ENCODE results near the gene IGFBP5.

Gene IGFBP5

DNA sequence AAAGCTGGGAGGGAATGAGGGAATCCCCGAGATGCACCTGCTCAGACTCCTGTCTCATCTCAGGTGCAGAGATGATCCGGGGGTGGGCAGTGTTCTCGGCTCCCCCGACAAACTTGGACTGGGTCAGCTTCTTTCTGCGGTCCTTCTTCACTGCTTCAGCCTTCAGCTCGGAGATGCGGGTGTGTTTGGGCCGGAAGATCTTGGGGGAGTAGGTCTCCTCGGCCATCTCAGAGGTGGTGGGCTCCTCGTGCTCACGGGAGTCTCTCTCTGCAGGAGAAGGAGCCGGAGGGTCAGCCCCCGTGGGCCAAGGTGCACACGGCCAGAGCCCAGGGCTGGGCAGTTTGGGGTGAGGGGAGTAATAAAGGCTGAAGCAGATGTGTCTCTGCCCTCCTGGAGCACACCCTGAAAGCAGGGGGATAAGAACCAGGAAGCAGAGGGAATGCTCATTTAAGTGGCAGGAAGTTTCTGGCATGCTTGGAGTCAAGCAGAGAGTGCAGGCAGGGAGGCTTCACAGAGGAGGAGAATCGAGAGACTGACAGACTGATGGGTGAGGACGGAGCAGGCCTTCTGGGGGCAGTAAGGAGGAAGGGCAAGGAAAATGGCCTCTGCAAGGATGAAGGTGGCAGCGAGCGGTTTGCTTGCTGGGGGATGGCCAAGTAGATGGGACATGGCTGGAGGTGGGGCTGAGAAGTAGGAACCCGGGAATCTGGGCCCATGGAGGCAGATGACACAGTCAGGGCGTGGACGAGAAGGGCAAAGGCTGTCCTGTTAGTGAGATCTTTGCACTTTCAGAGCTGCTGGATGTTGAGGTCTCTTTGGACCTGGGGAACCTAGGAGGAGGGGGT is 16.3 kb downstream of the IGFBP5 start:
- DNase-seq (ENCODE audit: low read depth) = no peak
- TF ChIP-seq, protein P1, sequence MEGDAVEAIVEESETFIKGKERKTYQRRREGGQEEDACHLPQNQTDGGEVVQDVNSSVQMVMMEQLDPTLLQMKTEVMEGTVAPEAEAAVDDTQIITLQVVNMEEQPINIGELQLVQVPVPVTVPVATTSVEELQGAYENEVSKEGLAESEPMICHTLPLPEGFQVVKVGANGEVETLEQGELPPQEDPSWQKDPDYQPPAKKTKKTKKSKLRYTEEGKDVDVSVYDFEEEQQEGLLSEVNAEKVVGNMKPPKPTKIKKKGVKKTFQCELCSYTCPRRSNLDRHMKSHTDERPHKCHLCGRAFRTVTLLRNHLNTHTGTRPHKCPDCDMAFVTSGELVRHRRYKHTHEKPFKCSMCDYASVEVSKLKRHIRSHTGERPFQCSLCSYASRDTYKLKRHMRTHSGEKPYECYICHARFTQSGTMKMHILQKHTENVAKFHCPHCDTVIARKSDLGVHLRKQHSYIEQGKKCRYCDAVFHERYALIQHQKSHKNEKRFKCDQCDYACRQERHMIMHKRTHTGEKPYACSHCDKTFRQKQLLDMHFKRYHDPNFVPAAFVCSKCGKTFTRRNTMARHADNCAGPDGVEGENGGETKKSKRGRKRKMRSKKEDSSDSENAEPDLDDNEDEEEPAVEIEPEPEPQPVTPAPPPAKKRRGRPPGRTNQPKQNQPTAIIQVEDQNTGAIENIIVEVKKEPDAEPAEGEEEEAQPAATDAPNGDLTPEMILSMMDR (IDR thresholded peaks at IDR 0.05; ENCODE audit: control insufficient read depth, insufficient read depth, low read depth, low read length, missing control alignments) = no peak
- H3K4me3 ChIP-seq (ENCODE audit: control insufficient read depth, low read depth, low read length) = no peak overlapping the region

DNA sequence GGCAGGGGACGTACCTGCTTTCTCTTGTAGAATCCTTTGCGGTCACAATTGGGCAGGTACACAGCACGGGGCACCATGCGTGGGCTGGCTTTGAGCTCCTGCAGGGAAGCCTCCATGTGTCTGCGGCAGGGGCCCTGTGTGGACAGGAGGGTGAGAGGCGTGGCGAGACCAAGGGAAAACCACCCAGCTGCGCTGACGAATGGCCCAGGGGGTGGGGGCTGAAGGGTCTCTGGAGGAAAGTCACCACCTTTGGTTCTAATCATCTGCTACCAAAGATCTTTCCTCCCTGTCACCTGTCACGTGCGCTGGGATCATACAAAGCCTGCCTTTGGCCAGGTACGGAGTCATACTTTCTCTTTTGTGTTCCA is 17.3 kb downstream of the IGFBP5 start:
- TF ChIP-seq, protein P1 (IDR thresholded peaks at IDR 0.05; ENCODE audit: control insufficient read depth, insufficient read depth, low read depth, low read length, missing control alignments) = no peak
- no peak for DNase-seq (ENCODE audit: low read depth)
- H3K4me3 ChIP-seq (ENCODE audit: control insufficient read depth, low read depth, low read length) = no peak overlapping the region

DNA sequence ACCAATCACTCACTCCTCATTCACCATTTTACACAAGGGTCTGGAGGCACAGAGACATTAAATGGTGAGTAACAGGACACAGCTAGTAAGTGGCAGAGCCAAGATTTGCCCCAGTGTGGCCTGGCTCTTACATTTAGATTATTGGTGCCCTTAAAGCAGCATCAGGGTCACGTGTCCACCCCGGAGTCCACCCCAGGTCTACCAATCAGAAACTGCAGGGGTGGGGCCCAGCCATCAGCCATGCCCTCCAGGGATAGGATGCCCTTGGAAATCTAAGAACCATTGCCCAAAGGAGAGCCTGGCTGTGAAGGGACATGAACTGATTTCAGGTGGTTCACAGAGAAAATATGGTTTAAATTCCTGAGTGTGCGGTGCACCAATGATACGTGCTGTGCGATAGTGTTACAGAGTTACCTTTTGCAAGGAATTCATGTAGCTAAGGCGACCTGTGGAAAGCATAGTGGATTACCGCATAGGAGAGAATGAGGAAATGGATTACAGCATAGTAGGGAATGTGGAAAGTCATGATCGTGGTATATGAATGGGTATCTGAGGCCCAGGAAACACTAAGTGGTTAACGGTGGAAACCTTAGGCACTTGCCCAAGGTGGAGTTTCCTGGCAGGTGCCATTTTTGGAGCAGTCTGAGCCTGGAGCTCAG is 17.8 kb downstream of the IGFBP5 start:
- no peak overlapping the region for H3K4me3 ChIP-seq (ENCODE audit: control insufficient read depth, low read depth, low read length)
- TF ChIP-seq, protein P1 (IDR thresholded peaks at IDR 0.05; ENCODE audit: control insufficient read depth, insufficient read depth, low read depth, low read length, missing control alignments) = no peak
- no peak for DNase-seq (ENCODE audit: low read depth)

DNA sequence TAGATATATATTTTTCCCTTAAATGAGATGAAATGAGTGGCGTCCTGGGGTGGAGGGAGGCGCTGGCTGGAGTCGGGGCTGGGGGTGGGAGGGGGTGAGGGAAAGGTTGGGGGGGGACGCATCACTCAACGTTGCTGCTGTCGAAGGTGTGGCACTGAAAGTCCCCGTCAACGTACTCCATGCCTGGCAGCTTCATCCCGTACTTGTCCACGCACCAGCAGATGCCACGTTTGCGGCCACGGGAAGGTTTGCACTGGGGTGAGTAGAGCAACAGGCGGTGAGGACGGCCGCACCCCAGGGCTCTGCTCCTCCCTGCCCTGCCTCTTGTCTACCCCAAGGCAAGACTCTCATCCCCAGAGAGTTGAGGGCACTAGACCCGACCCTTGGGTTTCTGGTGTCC is 18.7 kb downstream of the IGFBP5 start:
- H3K4me3 ChIP-seq (ENCODE audit: control insufficient read depth, low read depth, low read length) = no peak overlapping the region

DNA sequence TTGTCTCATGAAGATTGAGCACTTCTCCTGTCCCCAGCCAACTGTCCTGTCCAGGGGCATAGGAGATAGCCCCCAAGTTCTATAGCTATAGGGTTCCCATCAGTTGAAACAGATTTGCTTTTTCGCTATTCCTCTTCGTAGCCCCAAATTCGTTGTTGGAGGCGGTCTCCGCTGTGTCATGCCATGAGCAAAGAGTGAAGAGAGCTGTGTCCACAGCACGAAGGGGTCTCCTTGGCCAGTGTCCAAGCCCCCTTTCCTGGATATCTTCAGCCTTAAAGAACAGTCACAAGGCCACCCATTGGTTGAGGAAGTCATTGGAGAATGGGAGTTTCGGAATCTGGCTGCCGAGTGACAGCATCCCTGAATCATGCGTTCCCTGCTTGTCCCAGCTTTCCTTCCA is 21.0 kb downstream of the IGFBP5 start:
- DNase-seq (ENCODE audit: low read depth) = no peak
- TF ChIP-seq, protein P1 (IDR thresholded peaks at IDR 0.05; ENCODE audit: control insufficient read depth, insufficient read depth, low read depth, low read length, missing control alignments) = no peak
- no peak overlapping the region for H3K4me3 ChIP-seq (ENCODE audit: control insufficient read depth, low read depth, low read length)

More for the DNA sequence above, 18.7 kb downstream of the IGFBP5 start:
- TF ChIP-seq, protein P1 (IDR thresholded peaks at IDR 0.05; ENCODE audit: control insufficient read depth, insufficient read depth, low read depth, low read length, missing control alignments) = no peak
- DNase-seq (ENCODE audit: low read depth) = no peak

DNA sequence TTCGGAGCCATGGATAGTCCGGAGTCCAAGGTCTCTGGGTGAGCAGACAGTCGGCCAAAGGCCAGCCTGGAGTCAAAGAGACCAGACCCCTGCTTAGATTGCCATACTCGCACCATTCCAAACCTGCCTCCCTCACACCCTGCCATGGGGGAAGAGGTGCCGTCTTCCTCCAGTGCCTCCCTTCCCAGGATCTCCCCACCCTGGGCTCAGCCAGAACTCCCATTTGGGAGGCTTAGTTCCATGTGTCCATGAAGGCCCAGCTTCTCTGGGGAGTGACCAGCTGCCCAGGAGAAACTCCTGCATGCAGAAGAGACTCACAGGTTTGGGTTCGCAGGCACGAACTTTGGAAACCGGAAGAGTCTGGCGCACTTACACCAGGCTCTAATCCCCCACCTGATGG is 21.7 kb downstream of the IGFBP5 start:
- TF ChIP-seq, protein P1 (IDR thresholded peaks at IDR 0.05; ENCODE audit: control insufficient read depth, insufficient read depth, low read depth, low read length, missing control alignments) = no peak
- no peak overlapping the region for H3K4me3 ChIP-seq (ENCODE audit: control insufficient read depth, low read depth, low read length)
- no peak for DNase-seq (ENCODE audit: low read depth)
